Forelimb muscle (tissue), 1 donor: ENCODE measurements around the gene DYNC1H1. TPM values are rescaled to one million over a fixed set of nuclear protein-coding genes. Genes with fewer than 3 reads are reported as not detected.

ENCODE experiments used
- DNase-seq: peaks from one replicate; pipeline ENCODE4 v3.0.0-alpha.2; 2013; ENCODE audit warnings: low read depth
- polyA plus RNA-seq: library from polyadenylated mRNA; unstranded; fragments of 120-200 nt; gene quantifications from one replicate; pipeline ENCODE4 v1.2.1, GENCODE V29; 2013; ENCODE audit not compliant: insufficient read length

Gene DYNC1H1
- polyA plus RNA-seq, 1 donor: 229 TPM

- DNase-seq: no peak
Measured at GRCh38 chr14:102088012-102088792, 123.8 kb downstream of the DYNC1H1 start.

GRCh38 chr14:102089621-102090343 is 125.4 kb downstream of the DYNC1H1 start:
- DNase-seq: no peak

GRCh38 chr14:102090713-102091112 is 126.3 kb downstream of the DYNC1H1 start:
- no peak for DNase-seq

DNA sequence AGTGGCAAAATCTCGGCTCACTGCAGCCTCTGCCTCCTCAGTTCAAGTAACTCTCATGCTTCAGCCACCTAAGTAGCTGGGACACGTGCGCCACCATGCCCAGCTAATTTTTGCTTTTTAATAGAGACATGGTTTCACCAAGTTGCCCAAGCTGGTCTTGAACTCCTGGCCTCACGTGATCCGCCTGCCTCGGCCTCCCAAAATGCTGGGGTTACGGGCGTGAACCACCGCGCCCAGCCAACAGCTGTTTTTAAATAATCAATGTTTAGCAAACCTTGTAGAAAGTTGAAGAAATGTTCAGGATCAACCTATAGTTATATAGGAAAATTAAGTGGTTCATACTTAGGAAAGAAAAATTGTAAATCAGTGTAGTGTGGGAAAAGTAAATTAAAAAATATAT is 128.4 kb downstream of the DYNC1H1 start:
- DNase-seq: no peak

DNA sequence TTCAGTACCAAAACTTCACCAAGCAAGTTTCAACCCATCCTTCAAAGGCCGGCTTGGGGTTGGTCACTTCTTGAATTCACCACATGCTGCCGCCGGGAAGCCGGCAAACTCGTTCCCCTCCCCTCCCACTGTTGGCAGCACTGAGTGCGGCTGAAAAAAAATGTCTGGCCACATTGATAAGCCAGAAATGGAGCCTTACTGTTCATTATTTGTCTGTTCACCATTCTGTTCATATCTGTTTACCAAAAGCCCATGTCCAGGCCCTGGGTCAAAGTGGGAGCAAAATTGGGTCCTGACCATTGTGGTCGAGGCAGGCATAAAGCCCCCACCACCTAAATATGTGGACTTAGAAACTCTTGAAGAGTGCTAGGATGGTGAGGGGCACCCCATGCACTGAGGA is 129.7 kb downstream of the DYNC1H1 start:
- no peak for DNase-seq

DNA sequence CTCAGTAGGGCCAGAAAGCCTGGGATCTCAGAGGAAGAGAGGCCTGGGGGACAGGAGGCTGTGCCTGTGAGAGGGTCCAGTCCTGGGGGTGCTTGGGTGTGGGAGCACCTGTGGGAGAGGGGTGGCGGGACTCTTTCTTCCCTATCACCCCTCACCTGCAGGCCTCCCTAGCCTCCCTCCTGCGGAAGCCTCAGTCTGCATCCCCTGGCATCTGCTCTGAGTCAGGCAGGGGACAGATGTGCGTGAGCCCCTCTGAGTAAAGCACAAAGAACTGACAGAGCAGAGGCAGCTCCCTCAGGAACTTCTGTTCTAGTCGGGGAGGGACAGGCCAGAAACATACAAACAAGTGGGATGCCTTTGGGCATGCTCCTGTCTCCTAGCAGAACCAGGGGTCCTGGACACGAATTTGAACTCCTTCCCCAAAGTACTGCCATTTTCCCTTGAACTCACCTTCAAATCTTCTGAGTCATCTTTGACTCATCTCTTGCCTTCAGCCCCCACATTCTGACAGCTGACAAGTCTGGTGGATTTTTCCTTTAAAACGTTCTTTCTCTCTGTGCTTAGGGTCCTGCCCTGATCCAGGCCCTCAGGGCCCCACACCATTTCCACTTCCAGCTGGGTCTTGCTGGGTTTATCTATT is 131.0 kb downstream of the DYNC1H1 start:
- no peak for DNase-seq

DNA sequence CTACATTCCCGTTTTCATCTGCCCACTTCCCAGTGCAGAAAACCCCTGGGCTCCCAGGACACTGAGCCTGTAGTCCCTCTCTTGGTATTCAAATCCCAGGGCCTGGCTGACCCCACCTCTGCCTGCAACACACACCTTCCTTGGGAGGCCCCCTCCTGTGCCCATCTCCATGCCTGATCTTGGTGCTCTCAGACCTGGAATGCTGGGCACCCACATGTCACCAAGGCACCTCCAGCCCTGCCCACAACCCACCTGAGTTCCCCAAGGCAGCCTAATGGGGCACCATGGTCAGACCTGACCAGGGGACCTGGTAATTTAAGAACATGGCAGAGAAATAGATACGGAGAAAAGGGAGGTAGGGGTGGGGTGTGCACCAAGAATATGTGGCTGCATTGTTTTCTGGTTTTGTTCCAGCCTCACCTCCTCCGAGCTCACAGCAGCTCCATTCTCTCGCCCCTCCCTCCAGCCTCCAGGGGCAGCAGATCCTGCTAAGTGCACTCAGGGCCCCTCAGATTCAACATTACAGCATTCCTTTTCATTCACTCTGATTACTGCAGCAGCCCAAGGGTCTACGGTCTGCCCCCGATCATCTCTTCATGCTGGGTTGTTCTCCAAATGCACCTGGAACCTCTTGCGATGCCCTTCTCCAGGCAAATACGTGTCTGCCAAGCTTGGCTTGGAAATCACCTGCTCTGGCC is 131.6 kb downstream of the DYNC1H1 start:
- no peak for DNase-seq

- no peak for DNase-seq
Measured at GRCh38 chr14:102096569-102097188, 132.3 kb downstream of the DYNC1H1 start.

DNA sequence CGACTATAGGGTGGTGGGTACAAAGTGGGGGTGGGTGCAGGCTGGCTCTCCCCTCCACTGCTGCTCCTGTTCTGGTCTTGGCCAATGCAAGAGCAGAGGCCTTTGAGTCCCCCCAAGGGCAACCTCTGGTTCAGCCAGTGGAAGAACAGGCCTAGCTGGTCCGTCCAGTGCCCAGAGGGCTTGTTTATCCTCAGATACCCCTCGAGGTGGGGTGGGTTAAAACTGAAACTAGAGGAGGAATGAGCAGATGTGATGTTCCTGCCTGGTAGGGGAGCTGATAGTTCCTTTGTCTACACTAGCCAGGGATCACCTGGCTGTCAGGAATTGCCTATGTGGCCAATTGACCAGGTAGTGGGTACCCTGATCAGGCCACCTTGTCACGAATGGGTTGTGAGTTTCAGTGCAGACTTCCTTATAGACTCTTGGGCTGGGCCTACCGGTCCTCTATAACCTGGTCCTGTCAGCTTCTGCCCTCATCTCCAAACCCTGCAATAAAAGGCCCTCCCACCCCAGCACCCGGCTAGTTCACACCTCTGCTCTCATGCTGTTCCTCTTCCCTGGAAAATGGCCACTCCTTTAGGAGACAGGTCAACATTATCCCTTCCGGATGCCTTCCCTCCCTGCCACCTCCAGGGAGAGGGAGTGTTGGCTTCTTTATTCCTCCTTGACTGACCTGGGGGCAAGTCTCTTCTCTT is 133.2 kb downstream of the DYNC1H1 start:
- DNase-seq: no peak

DNA sequence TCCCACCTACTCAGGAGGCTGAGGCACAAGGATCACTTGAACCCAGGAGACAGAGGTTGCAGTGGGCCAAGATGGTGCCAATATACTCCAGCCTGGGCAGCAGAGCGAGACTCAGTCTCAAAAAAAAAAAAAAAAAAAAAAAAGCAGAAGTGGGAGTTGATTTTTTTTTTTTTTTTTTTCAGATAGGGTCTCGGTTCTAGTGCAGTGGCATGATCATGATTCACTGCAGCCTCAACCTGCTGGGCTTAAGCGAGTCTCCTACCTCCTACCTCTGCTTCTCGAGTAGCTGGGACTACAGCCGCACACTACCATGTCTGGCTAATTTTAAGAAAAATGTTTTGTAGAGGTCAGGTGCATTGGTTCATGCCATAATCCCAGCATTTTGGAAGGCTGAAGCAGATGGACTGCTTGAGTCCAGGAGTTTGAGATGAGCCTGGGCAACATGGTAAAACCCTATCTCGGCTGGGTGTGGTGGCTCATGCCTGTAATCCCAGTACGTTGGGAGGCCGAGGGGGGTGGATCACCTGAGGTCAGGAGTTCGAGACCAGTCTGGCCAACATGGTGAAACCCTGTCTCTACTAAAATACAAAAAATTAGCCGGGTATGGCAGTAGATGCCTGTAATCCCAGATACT is 138.8 kb downstream of the DYNC1H1 start:
- no peak for DNase-seq

- DNase-seq: no peak
Measured at GRCh38 chr14:102105369-102105768, 141.0 kb downstream of the DYNC1H1 start.

Other genes with a start within 250 kb of the DYNC1H1 start
- gene PPP2R5C, start 202.9 kb upstream of the DYNC1H1 start, polyA plus RNA-seq: 59.1 TPM
- gene HSP90AA1, start 122.5 kb downstream of the DYNC1H1 start, polyA plus RNA-seq: 286 TPM
- 23.2 TPM for gene WDR20, start 175.3 kb downstream of the DYNC1H1 start, polyA plus RNA-seq